ENCODE data around the gene ADAMTS18. TPM values are rescaled to one million over a fixed set of nuclear protein-coding genes. Genes with fewer than 3 reads are reported as not detected.
A peak's percentile ranks its signal among the peaks of the same experiment; 100 is the strongest.

The ADAMTS18 gene
- polyA plus RNA-seq, 1 donor (not counting 4 experiments of a cell fraction or from before 2014, with no cell fraction given): not detected

DNA sequence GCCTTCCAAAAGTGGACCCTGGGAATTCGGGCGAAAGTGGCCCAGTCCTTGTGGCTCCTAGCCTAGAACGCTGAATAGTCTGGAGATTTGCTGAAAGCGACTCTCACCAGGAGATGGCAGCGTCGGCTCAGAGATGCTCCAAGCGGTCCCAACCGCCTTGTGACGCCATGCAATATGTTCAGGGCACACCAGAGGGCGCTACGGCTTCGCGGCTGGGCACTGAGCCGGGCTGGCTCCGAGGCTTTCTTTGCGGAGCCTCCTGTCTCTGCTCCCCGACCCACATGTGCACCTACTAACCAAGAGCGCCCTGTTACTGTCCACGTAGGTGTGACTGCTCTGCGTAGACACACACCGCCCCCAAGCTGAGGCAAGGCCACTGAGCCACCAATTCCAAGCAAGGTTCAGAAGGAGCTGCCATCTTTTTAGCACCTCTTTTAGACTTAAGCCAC is 198.7 kb downstream of the ADAMTS18 start:
- H3K79me2 ChIP-seq (ENCODE audit: control insufficient read depth, insufficient read depth, low read length): no peaks in the 10 kb centered on the region
- no peaks in the 10 kb centered on the region for H3K36me3 ChIP-seq (ENCODE audit: control insufficient read depth in 2 of 2, extremely low read depth in 1 of 2, insufficient read depth in 2 of 2, low read length in 2 of 2)
- peak overlapping the region; percentile 76 for H2AFZ ChIP-seq (ENCODE audit: control insufficient read depth, low read length)
- H3K27ac ChIP-seq (ENCODE audit: control insufficient read depth, insufficient read depth, low read length): no peak overlapping the region
- TF ChIP-seq CTCF (optimal IDR thresholded peaks at IDR 0.05 in 1 of 3, IDR thresholded peaks at IDR 0.05 in 1 of 3, conservative IDR thresholded peaks at IDR 0.05 in 1 of 3; ENCODE audit: extremely low read depth in 1 of 3, insufficient read depth in 2 of 3, low read length in 3 of 3): peak; percentile 99 to 100 (median 99)
- no peak for TF ChIP-seq EZH2 (IDR thresholded peaks at IDR 0.05; ENCODE audit: low read length)
- no peak overlapping the region for H3K4me3 ChIP-seq (ENCODE audit: control insufficient read depth in 2 of 3, extremely low read depth in 1 of 3, insufficient read depth in 2 of 3, low read depth in 1 of 3, low read length in 3 of 3)
- H3K27me3 ChIP-seq (ENCODE audit: control insufficient read depth, extremely low read depth, insufficient read depth, low read length): no peaks in the 10 kb centered on the region
- H4K20me1 ChIP-seq (ENCODE audit: control insufficient read depth, extremely low read depth, insufficient read depth, low read length): no peaks in the 10 kb centered on the region
- no peaks in the 10 kb centered on the region for H3K4me1 ChIP-seq (ENCODE audit: control insufficient read depth, extremely low read depth, insufficient read depth, low read length)
- FAIRE-seq (peak; percentile 71), DNase-seq (ENCODE audit: low read depth, low spot score) (no peak)
- dilution Hi-C loops (cut with MboI; ENCODE audit: extremely low pct_ligation_motif_present, low sequenced_read_pairs): loop anchor here (25.0 kb wide), 1 partner anchor 351 kb away; no protein-coding TSS in a partner anchor
- no peak overlapping the region for H3K9ac ChIP-seq (ENCODE audit: control insufficient read depth, extremely low read depth, insufficient read depth, low read length)
- H3K9me3 ChIP-seq (ENCODE audit: control insufficient read depth, low read depth, low read length): no peaks in the 10 kb centered on the region
- H3K9me1 ChIP-seq (ENCODE audit: control insufficient read depth, extremely low read depth, insufficient read depth, low read length): no peaks in the 10 kb centered on the region
- H3K4me2 ChIP-seq (ENCODE audit: control insufficient read depth, extremely low read depth, insufficient read depth, low read depth, low read length): no peak overlapping the region

- Histone ChIP-seq H3K9ac (ENCODE audit: control insufficient read depth, extremely low read depth, insufficient read depth, low read length) (no peak overlapping the region), H3K36me3 (ENCODE audit: control insufficient read depth in 2 of 2, extremely low read depth in 1 of 2, insufficient read depth in 2 of 2, low read length in 2 of 2) (no peaks in the 10 kb centered on the region), H3K79me2 (ENCODE audit: control insufficient read depth, insufficient read depth, low read length) (no peaks in the 10 kb centered on the region), H3K9me1 (ENCODE audit: control insufficient read depth, extremely low read depth, insufficient read depth, low read length) (no peaks in the 10 kb centered on the region), H3K27ac (ENCODE audit: control insufficient read depth, insufficient read depth, low read length) (no peak overlapping the region), H4K20me1 (ENCODE audit: control insufficient read depth, extremely low read depth, insufficient read depth, low read length) (no peaks in the 10 kb centered on the region), H3K27me3 (ENCODE audit: control insufficient read depth, extremely low read depth, insufficient read depth, low read length) (no peaks in the 10 kb centered on the region), H3K4me2 (ENCODE audit: control insufficient read depth, extremely low read depth, insufficient read depth, low read depth, low read length) (no peak overlapping the region), H3K4me3 (ENCODE audit: control insufficient read depth in 2 of 3, extremely low read depth in 1 of 3, insufficient read depth in 2 of 3, low read depth in 1 of 3, low read length in 3 of 3) (no peak overlapping the region), H3K9me3 (ENCODE audit: control insufficient read depth, low read depth, low read length) (no peaks in the 10 kb centered on the region), H3K4me1 (ENCODE audit: control insufficient read depth, extremely low read depth, insufficient read depth, low read length) (no peaks in the 10 kb centered on the region), H2AFZ (ENCODE audit: control insufficient read depth, low read length) (no peak overlapping the region)
- dilution Hi-C loops (cut with MboI; ENCODE audit: extremely low pct_ligation_motif_present, low sequenced_read_pairs): loop anchor here (25.0 kb wide), 1 partner anchor 353 kb away; no protein-coding TSS in a partner anchor
- DNase-seq (ENCODE audit: low read depth, low spot score) (no peak), FAIRE-seq (no peak)
- no peak for TF ChIP-seq EZH2 (IDR thresholded peaks at IDR 0.05; ENCODE audit: low read length)
- no peak for TF ChIP-seq CTCF (optimal IDR thresholded peaks at IDR 0.05 in 1 of 3, IDR thresholded peaks at IDR 0.05 in 1 of 3, conservative IDR thresholded peaks at IDR 0.05 in 1 of 3; ENCODE audit: extremely low read depth in 1 of 3, insufficient read depth in 2 of 3, low read length in 3 of 3)
Observed at GRCh38 chr16:77234611-77235010, 200.2 kb downstream of the ADAMTS18 start.
